H1 (cell line): ENCODE results near the gene JAG1. TPM values are rescaled to one million over a fixed set of nuclear protein-coding genes. Genes with fewer than 3 reads are reported as not detected.

ENCODE experiments used
- CBX5 ChIP-seq: fragments of 300-800, 300-1000 bp; sonication (generic); IDR thresholded peaks from 2 replicates; pipeline ENCODE4 v1.7.1; 2016; ENCODE audit warnings: antibody characterized with exemption, low read length, low read depth
- EP300 ChIP-seq, 2 experiments: IDR thresholded peaks; 1 replicate in 1 of 2; 2 replicates in 1 of 2; pipeline ENCODE4 v1.6.1; 2011 to 2012; ENCODE audit warnings: low read depth in 2 of 2, low read length in 2 of 2, mild to moderate bottlenecking in 2 of 2, borderline replicate concordance in 1 of 2, inconsistent platforms in 1 of 2, moderate library complexity in 1 of 2
- MAFK ChIP-seq: IDR thresholded peaks from 2 replicates; pipeline ENCODE4 v1.6.1; 2012; ENCODE audit warnings: low read depth, mild to moderate bottlenecking, improper control_type of control experiment, low read length
- RAD21 ChIP-seq, 2 experiments: IDR thresholded peaks in 1 of 2; conservative IDR thresholded peaks in 1 of 2; 2 replicates each; pipeline ENCODE4 v1.6.1; 2011; ENCODE audit warnings: low read depth in 2 of 2, low read length in 2 of 2, improper control_type of control experiment in 1 of 2, inconsistent platforms in 1 of 2, mild to moderate bottlenecking in 1 of 2, moderate library complexity in 1 of 2
- RXRA ChIP-seq: IDR thresholded peaks from 2 replicates; pipeline ENCODE4 v1.6.1; 2011; ENCODE audit warnings: low read depth, mild to moderate bottlenecking, low read length, moderate library complexity; ENCODE audit not compliant: insufficient read depth
- SP2 ChIP-seq: IDR thresholded peaks from 2 replicates; pipeline ENCODE4 v1.6.1; 2012; ENCODE audit warnings: mild to moderate bottlenecking, low read length, inconsistent platforms
- polyA plus RNA-seq, 7 experiments: library from polyadenylated mRNA; depleted of rRNA in 3 of 7; stranded (reverse) in 5 of 7; unstranded in 2 of 7; fragments of >200 nt in 5 of 7; fragments of 200-250 nt in 2 of 7; gene quantifications; 1 replicate in 5 of 7; 2 replicates in 1 of 7; 4 replicates in 1 of 7; pipeline versions ENCODE4 v1.2.1 to v1.2.3, GENCODE V29; 2011 to 2013; ENCODE audit warnings: missing spikeins in 2 of 7, mixed read lengths in 2 of 7
- total RNA-seq: library from RNA; stranded (reverse); fragmentation: NEBNext Ultra II Directional; extraction: Animal tissue kit (Norgen Biotek cat#: 25700); gene quantifications from 2 replicates; pipeline ENCODE4 v1.2.1, GENCODE V29; 2021
- TF ChIP-seq, protein P1 (sequence below): fragments of 300-600 bp; sonication (generic); IDR thresholded peaks from 2 replicates; pipeline ENCODE4 v1.7.1; 2012; ENCODE audit warnings: low read length, moderate library complexity, mild to moderate bottlenecking, inconsistent platforms; ENCODE audit not compliant: insufficient replicate concordance
- TF ChIP-seq, protein P2 (sequence below): IDR thresholded peaks from 2 replicates; pipeline ENCODE4 v1.6.1; 2012; ENCODE audit warnings: inconsistent platforms
- TF ChIP-seq, protein P3 (sequence below): IDR thresholded peaks from 2 replicates; pipeline ENCODE4 v1.6.1; 2011; ENCODE audit warnings: low read length, improper control_type of control experiment

The JAG1 gene
- total and polyA plus RNA-seq, 2 of the 8 experiments (the other 6 are each of a cell fraction or from before 2014, with no cell fraction given), result 13.5 to 27.3 TPM

DNA sequence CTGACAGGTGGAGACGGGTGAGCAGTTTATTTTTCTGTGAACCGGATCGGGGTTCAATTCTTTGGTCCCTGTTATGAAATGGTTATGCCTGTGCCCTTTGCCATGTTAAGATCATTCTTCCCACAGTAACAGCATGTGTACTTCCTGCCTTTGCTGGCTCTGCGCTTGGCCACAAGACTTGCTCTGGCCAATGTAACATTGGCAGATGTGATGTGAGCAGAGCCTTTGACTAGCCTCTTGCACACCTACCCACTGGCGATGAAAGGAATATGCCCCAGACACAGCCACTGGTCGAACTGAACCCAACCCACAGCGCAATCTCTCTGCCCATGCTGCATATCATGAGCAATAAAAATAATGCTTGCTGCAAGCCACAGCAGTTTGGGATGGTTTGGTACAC, 31.9 kb downstream of the JAG1 start (continued):
- TF ChIP-seq, protein P1, sequence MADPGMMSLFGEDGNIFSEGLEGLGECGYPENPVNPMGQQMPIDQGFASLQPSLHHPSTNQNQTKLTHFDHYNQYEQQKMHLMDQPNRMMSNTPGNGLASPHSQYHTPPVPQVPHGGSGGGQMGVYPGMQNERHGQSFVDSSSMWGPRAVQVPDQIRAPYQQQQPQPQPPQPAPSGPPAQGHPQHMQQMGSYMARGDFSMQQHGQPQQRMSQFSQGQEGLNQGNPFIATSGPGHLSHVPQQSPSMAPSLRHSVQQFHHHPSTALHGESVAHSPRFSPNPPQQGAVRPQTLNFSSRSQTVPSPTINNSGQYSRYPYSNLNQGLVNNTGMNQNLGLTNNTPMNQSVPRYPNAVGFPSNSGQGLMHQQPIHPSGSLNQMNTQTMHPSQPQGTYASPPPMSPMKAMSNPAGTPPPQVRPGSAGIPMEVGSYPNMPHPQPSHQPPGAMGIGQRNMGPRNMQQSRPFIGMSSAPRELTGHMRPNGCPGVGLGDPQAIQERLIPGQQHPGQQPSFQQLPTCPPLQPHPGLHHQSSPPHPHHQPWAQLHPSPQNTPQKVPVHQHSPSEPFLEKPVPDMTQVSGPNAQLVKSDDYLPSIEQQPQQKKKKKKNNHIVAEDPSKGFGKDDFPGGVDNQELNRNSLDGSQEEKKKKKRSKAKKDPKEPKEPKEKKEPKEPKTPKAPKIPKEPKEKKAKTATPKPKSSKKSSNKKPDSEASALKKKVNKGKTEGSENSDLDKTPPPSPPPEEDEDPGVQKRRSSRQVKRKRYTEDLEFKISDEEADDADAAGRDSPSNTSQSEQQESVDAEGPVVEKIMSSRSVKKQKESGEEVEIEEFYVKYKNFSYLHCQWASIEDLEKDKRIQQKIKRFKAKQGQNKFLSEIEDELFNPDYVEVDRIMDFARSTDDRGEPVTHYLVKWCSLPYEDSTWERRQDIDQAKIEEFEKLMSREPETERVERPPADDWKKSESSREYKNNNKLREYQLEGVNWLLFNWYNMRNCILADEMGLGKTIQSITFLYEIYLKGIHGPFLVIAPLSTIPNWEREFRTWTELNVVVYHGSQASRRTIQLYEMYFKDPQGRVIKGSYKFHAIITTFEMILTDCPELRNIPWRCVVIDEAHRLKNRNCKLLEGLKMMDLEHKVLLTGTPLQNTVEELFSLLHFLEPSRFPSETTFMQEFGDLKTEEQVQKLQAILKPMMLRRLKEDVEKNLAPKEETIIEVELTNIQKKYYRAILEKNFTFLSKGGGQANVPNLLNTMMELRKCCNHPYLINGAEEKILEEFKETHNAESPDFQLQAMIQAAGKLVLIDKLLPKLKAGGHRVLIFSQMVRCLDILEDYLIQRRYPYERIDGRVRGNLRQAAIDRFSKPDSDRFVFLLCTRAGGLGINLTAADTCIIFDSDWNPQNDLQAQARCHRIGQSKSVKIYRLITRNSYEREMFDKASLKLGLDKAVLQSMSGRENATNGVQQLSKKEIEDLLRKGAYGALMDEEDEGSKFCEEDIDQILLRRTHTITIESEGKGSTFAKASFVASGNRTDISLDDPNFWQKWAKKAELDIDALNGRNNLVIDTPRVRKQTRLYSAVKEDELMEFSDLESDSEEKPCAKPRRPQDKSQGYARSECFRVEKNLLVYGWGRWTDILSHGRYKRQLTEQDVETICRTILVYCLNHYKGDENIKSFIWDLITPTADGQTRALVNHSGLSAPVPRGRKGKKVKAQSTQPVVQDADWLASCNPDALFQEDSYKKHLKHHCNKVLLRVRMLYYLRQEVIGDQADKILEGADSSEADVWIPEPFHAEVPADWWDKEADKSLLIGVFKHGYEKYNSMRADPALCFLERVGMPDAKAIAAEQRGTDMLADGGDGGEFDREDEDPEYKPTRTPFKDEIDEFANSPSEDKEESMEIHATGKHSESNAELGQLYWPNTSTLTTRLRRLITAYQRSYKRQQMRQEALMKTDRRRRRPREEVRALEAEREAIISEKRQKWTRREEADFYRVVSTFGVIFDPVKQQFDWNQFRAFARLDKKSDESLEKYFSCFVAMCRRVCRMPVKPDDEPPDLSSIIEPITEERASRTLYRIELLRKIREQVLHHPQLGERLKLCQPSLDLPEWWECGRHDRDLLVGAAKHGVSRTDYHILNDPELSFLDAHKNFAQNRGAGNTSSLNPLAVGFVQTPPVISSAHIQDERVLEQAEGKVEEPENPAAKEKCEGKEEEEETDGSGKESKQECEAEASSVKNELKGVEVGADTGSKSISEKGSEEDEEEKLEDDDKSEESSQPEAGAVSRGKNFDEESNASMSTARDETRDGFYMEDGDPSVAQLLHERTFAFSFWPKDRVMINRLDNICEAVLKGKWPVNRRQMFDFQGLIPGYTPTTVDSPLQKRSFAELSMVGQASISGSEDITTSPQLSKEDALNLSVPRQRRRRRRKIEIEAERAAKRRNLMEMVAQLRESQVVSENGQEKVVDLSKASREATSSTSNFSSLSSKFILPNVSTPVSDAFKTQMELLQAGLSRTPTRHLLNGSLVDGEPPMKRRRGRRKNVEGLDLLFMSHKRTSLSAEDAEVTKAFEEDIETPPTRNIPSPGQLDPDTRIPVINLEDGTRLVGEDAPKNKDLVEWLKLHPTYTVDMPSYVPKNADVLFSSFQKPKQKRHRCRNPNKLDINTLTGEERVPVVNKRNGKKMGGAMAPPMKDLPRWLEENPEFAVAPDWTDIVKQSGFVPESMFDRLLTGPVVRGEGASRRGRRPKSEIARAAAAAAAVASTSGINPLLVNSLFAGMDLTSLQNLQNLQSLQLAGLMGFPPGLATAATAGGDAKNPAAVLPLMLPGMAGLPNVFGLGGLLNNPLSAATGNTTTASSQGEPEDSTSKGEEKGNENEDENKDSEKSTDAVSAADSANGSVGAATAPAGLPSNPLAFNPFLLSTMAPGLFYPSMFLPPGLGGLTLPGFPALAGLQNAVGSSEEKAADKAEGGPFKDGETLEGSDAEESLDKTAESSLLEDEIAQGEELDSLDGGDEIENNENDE, result no peak
- TF ChIP-seq CBX5 (no peak), MAFK (no peak), SP2 (no peak), RXRA (no peak), RAD21 (IDR thresholded peaks at IDR 0.05 in 1 of 2, conservative IDR thresholded peaks at IDR 0.05 in 1 of 2; ENCODE audit: low read depth in 2 of 2, low read length in 2 of 2) (no peak), EP300 (IDR thresholded peaks at IDR 0.05; ENCODE audit: borderline replicate concordance in 1 of 2, low read depth in 2 of 2, low read length in 2 of 2) (no peak)
- TF ChIP-seq, protein P2, sequence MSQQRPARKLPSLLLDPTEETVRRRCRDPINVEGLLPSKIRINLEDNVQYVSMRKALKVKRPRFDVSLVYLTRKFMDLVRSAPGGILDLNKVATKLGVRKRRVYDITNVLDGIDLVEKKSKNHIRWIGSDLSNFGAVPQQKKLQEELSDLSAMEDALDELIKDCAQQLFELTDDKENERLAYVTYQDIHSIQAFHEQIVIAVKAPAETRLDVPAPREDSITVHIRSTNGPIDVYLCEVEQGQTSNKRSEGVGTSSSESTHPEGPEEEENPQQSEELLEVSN, result no peak
- TF ChIP-seq, protein P3, sequence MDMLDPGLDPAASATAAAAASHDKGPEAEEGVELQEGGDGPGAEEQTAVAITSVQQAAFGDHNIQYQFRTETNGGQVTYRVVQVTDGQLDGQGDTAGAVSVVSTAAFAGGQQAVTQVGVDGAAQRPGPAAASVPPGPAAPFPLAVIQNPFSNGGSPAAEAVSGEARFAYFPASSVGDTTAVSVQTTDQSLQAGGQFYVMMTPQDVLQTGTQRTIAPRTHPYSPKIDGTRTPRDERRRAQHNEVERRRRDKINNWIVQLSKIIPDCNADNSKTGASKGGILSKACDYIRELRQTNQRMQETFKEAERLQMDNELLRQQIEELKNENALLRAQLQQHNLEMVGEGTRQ, result no peak
